ENCODE results near the gene SMG6.

DNA sequence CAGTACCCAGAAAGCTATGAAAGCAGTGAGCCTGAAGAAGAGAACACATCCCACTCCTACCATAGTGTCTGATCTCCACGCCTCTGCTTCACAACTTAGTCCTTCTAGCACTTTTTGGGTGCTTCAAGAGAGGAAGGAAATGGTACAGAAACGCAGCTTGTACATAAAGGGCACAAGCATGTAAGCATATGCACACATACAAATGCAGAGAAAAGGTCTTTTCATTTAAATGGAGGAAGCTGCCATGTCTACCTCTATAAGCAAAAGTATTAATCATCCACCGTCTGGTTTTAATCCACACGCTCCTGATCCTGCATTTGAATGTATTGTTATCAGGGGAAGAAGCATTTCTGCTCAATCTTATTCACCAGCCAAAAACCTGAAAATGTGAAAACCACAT lies 148.0 kb downstream of the SMG6 start:
- no peak for TF ChIP-seq POLR2AphosphoS5 (IDR thresholded peaks at IDR 0.05)
- TF ChIP-seq, protein P1, sequence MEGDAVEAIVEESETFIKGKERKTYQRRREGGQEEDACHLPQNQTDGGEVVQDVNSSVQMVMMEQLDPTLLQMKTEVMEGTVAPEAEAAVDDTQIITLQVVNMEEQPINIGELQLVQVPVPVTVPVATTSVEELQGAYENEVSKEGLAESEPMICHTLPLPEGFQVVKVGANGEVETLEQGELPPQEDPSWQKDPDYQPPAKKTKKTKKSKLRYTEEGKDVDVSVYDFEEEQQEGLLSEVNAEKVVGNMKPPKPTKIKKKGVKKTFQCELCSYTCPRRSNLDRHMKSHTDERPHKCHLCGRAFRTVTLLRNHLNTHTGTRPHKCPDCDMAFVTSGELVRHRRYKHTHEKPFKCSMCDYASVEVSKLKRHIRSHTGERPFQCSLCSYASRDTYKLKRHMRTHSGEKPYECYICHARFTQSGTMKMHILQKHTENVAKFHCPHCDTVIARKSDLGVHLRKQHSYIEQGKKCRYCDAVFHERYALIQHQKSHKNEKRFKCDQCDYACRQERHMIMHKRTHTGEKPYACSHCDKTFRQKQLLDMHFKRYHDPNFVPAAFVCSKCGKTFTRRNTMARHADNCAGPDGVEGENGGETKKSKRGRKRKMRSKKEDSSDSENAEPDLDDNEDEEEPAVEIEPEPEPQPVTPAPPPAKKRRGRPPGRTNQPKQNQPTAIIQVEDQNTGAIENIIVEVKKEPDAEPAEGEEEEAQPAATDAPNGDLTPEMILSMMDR (IDR thresholded peaks at IDR 0.05): no peak

Measured in upper lobe of left lung (tissue), 4 donors.